WTC11 (cell line): ENCODE data around the gene FAU. TPM values are rescaled to one million over a fixed set of nuclear protein-coding genes. Genes with fewer than 3 reads are reported as not detected.

ENCODE experiments used
- ATAC-seq: fragments of 200-7000 bp; cut with Tn5 transposase; 2 replicates; pipeline ENCODE4 v1.10.0; 2021; ENCODE audit warnings: mild to moderate bottlenecking, moderate library complexity
- CTCF ChIA-PET: fragments of 300-600 bp; sonication (Branson Sonifier 250); formaldehyde crosslinking; loops from one replicate; lab custom pipeline; 2021; ENCODE audit warnings: antibody characterized with exemption; lab: Charles Lee
- POLR2A ChIA-PET: fragments of 350-600 bp; sonication (Branson Sonifier 250); formaldehyde crosslinking; loops from one replicate; lab custom pipeline; 2021; ENCODE audit warnings: antibody characterized with exemption; lab: Charles Lee
- DNase-seq: peaks from one replicate; pipeline ENCODE4 v3.0.0; 2021; ENCODE audit warnings: low spot score
- H3K27ac Mint-ChIP-seq: 2 replicates; pipeline ENCODE4 v1.8.0; 2021; ENCODE audit warnings: mixed read lengths
- H3K27me3 Mint-ChIP-seq: 2 replicates; pipeline ENCODE4 v1.8.0; 2021; ENCODE audit warnings: low read depth, mild to moderate bottlenecking, moderate library complexity, mixed read lengths
- H3K36me3 Mint-ChIP-seq: 2 replicates; pipeline ENCODE4 v1.8.0; 2021; ENCODE audit warnings: mixed read lengths
- H3K4me1 Mint-ChIP-seq: 2 replicates; pipeline ENCODE4 v1.8.0; 2022; ENCODE audit warnings: mixed read lengths
- H3K4me3 Mint-ChIP-seq: 2 replicates; pipeline ENCODE4 v1.8.0; 2021; ENCODE audit warnings: mild to moderate bottlenecking, moderate library complexity, mixed read lengths
- H3K9me3 Mint-ChIP-seq: 2 replicates; pipeline ENCODE4 v1.8.0; 2021; ENCODE audit warnings: mixed read lengths
- AFF4 ChIP-seq: sonication (generic); formaldehyde crosslinking; IDR thresholded peaks from 2 replicates; pipeline ENCODE4 v1.8.1; 2023; ENCODE audit warnings: mild to moderate bottlenecking, missing genetic modification reagents, borderline replicate concordance
- CBFB ChIP-seq: sonication (generic); formaldehyde crosslinking; IDR thresholded peaks from 2 replicates; pipeline ENCODE4 v1.8.1; 2022; ENCODE audit warnings: mild to moderate bottlenecking, low read depth, missing genetic modification reagents
- CDX4 ChIP-seq: fragments of 250-450 bp; sonication (Bioruptor Pico); IDR thresholded peaks from 2 replicates; pipeline ENCODE4 v1.9.0; 2021; ENCODE audit warnings: moderate library complexity, mild to moderate bottlenecking, inconsistent platforms, borderline replicate concordance
- CREM ChIP-seq: sonication (generic); formaldehyde crosslinking; IDR thresholded peaks from 2 replicates; pipeline ENCODE4 v1.8.1; 2022; ENCODE audit warnings: mild to moderate bottlenecking, missing genetic modification reagents, moderate library complexity
- CTCF ChIP-seq: fragments of 200-600 bp; IDR thresholded peaks from 2 replicates; pipeline ENCODE4 v1.8.0; 2022; ENCODE audit warnings: antibody characterized with exemption
- E2F4 ChIP-seq: sonication (generic); formaldehyde crosslinking; IDR thresholded peaks from 2 replicates; pipeline ENCODE4 v1.8.1; 2022; ENCODE audit warnings: low read depth, mild to moderate bottlenecking, moderate library complexity, missing genetic modification reagents, borderline replicate concordance
- ELF4 ChIP-seq: sonication (generic); formaldehyde crosslinking; IDR thresholded peaks from 2 replicates; pipeline ENCODE4 v1.8.1; 2022; ENCODE audit warnings: low read depth, mild to moderate bottlenecking, moderate library complexity, missing genetic modification reagents
- NFATC4 ChIP-seq: fragments of 250-450 bp; sonication (Bioruptor Pico); IDR thresholded peaks from 2 replicates; pipeline ENCODE4 v1.9.0; 2021; ENCODE audit warnings: mild to moderate bottlenecking
- NR1H2 ChIP-seq: sonication (generic); formaldehyde crosslinking; IDR thresholded peaks from 2 replicates; pipeline ENCODE4 v1.9.0; 2021; ENCODE audit warnings: mild to moderate bottlenecking, moderate library complexity, missing genetic modification reagents
- PRDM15 ChIP-seq: sonication (generic); formaldehyde crosslinking; IDR thresholded peaks from 2 replicates; pipeline ENCODE4 v1.8.0; 2022; ENCODE audit warnings: missing genetic modification reagents
- TP53 ChIP-seq: sonication (generic); formaldehyde crosslinking; IDR thresholded peaks from 2 replicates; pipeline ENCODE4 v1.8.1; 2023; ENCODE audit warnings: mild to moderate bottlenecking, missing genetic modification reagents
- ZNF121 ChIP-seq: sonication (generic); formaldehyde crosslinking; IDR thresholded peaks from 2 replicates; pipeline ENCODE4 v1.8.0; 2023; ENCODE audit warnings: missing genetic modification reagents
- total RNA-seq: library from RNA; stranded (reverse); gene quantifications from 3 replicates; pipeline ENCODE4 v1.2.3, GENCODE V29; 2021

Gene FAU
- total RNA-seq, 1 experiment from 2014 or later = 991 TPM

GRCh38 chr11:65086809-65087208, 35.1 kb downstream of the FAU start (continued):
- no peak for TF ChIP-seq CDX4 (CRISPR knock-in tag)
- no peak for TF ChIP-seq TP53 (CRISPR knock-in tag)
- TF ChIP-seq CBFB (CRISPR knock-in tag) = no peak

GRCh38 chr11:65085446-65085845, 36.5 kb downstream of the FAU start:
- ATAC-seq (no peak), DNase-seq (no peak)
- H3K4me3 Mint-ChIP-seq = peak overlapping the region; percentile 94
- TF ChIP-seq E2F4 (CRISPR knock-in tag) (no peak), CTCF (no peak), NFATC4 (CRISPR knock-in tag) (no peak), CREM (CRISPR knock-in tag) (no peak), ZNF121 (CRISPR knock-in tag) (no peak), PRDM15 (CRISPR knock-in tag) (no peak), AFF4 (no peak), ELF4 (CRISPR knock-in tag) (no peak), NR1H2 (CRISPR knock-in tag) (no peak)
- TF ChIP-seq, all 79 proteins: peak for 0
- ChIA-PET POLR2A (interaction anchor here (0.8 to 1.0 kb wide), 3 partner anchors 26 to 44 kb away, joined by 3 to 4 read pairs (median 4); partner anchors contain the start of genes SAC3D1, TM7SF2 and ZNHIT2), CTCF (interaction anchor here (1.3 to 1.4 kb wide), 2 partner anchors 25 to 27 kb away, joined by 5 read pairs; partner anchors contain the start of gene TM7SF2)
- Mint-ChIP-seq H3K27me3 (no peaks in the 10 kb centered on the region), H3K27ac (peak overlapping the region; percentile 64; the same call in 1 of the 2 replicates), H3K36me3 (peaks cover 23% of the 10 kb centered on the region), H3K9me3 (no peaks in the 10 kb centered on the region), H3K4me1 (peaks cover 10% of the 10 kb centered on the region)
